ENCODE data around the gene MARS1.
A peak's percentile ranks its signal among the peaks of the same experiment; 100 is the strongest.
"Not testable (repeated sequence)": the region's sequence is repeated elsewhere in the genome, so short reads cannot be mapped to it uniquely, and the experiment has no call there.

MARS1 gene

DNA sequence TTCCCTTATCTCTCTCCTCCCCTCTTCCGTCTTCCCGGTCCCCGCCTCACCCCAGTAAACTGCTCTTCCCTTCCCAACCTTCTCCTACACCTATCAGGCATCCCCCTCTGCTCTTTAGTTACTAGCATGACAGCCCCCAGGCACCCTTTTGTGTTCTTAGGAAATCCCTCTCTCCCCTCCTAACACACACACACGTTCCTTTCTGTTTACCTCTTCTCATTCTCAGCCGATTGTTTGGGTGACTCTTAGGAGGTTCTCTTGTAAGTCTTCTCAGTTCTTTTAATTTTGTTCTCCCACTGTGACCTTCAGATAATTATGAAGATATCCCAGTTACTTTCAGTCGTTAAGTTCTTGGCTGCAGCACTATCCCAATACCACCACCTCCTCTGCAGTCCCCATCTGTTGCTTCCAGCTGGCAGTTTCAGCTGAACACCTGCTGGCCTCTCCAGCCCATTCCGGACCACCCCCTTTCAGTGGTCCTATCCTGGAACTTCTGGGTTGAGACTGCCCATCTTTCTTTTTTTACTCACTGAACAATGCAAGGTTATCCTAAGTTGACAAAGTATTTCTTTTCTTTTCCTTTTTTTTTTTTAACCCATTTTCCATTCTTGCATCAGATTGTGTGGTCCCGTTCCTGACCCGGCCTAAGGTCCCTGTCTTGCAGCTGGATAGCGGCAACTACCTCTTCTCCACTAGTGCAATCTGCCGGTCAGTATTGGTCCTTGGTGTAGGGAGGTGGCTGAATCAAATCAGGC, 711 bp downstream of the MARS1 start:
- peaks cover 40% of the 10 kb centered on the region for H3K36me3 ChIP-seq (ENCODE audit: control insufficient read depth, low read depth, low read length)
- H3K4me3 ChIP-seq (ENCODE audit: low read length): peak overlapping the region; percentile 99
- peak overlapping the region; percentile 94 for H3K27ac ChIP-seq (ENCODE audit: low read length)
- H3K27me3 ChIP-seq (ENCODE audit: control insufficient read depth, insufficient read depth, low read length): no peaks in the 10 kb centered on the region
- H3K9ac ChIP-seq (ENCODE audit: low read length): peak overlapping the region; percentile 99
- H3K9me3 ChIP-seq (ENCODE audit: control insufficient read depth, low read depth, low read length): no peaks in the 10 kb centered on the region
- peaks cover under 1% of the 10 kb centered on the region for H3K4me1 ChIP-seq (ENCODE audit: control insufficient read depth, low read depth, low read length)

DNA sequence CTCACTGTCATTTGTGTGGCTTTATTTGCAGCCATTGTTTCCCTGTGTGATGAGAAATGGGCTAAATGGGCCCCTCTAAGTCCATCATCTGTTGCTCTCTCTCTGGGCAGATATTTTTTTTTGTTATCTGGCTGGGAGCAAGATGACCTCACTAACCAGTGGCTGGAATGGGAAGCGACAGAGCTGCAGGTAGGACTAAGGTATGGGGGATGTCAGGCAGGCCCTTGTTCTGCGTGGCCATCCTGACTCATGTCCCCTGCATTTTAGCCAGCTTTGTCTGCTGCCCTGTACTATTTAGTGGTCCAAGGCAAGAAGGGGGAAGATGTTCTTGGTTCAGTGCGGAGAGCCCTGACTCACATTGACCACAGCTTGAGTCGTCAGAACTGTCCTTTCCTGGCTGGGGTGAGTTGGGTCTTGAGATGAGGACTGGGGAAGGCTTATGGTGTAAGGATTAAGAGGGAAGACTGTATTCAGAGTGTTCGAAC, 1.3 kb downstream of the MARS1 start:
- Histone ChIP-seq H3K9me3 (ENCODE audit: control insufficient read depth, low read depth, low read length) (no peaks in the 10 kb centered on the region), H3K36me3 (ENCODE audit: control insufficient read depth, low read depth, low read length) (peaks cover 42% of the 10 kb centered on the region), H3K9ac (ENCODE audit: low read length) (peak overlapping the region; percentile 99)

DNA sequence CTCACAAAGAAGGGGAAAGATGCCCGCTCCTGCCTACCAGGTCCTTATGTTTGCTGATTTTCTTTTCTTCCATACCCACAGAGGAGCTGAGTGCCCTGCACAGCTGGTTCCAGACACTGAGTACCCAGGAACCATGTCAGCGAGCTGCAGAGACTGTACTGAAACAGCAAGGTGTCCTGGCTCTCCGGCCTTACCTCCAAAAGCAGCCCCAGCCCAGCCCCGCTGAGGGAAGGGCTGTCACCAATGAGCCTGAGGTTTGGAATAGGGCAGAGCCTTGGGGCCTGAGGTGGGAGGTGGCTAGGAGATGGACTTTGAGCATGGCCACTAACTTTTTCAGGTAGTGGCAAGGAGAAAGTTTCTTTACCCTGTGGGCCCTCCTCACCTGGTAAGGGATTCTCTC, 2.3 kb downstream of the MARS1 start:
- peaks cover 42% of the 10 kb centered on the region for H3K36me3 ChIP-seq (ENCODE audit: control insufficient read depth, low read depth, low read length)
- no peaks in the 10 kb centered on the region for H3K4me1 ChIP-seq (ENCODE audit: control insufficient read depth, low read depth, low read length)
- H3K27me3 ChIP-seq (ENCODE audit: control insufficient read depth, insufficient read depth, low read length): no peaks in the 10 kb centered on the region
- H3K4me3 ChIP-seq (ENCODE audit: low read length): no peak overlapping the region
- H3K9ac ChIP-seq (ENCODE audit: low read length): no peak overlapping the region
- no peak overlapping the region for H3K27ac ChIP-seq (ENCODE audit: low read length)
- no peaks in the 10 kb centered on the region for H3K9me3 ChIP-seq (ENCODE audit: control insufficient read depth, low read depth, low read length)

More for the DNA sequence above, 1.3 kb downstream of the MARS1 start:
- Histone ChIP-seq H3K4me3 (ENCODE audit: low read length) (peak overlapping the region; percentile 99), H3K27me3 (ENCODE audit: control insufficient read depth, insufficient read depth, low read length) (no peaks in the 10 kb centered on the region), H3K27ac (ENCODE audit: low read length) (no peak overlapping the region), H3K4me1 (ENCODE audit: control insufficient read depth, low read depth, low read length) (no peaks in the 10 kb centered on the region)

DNA sequence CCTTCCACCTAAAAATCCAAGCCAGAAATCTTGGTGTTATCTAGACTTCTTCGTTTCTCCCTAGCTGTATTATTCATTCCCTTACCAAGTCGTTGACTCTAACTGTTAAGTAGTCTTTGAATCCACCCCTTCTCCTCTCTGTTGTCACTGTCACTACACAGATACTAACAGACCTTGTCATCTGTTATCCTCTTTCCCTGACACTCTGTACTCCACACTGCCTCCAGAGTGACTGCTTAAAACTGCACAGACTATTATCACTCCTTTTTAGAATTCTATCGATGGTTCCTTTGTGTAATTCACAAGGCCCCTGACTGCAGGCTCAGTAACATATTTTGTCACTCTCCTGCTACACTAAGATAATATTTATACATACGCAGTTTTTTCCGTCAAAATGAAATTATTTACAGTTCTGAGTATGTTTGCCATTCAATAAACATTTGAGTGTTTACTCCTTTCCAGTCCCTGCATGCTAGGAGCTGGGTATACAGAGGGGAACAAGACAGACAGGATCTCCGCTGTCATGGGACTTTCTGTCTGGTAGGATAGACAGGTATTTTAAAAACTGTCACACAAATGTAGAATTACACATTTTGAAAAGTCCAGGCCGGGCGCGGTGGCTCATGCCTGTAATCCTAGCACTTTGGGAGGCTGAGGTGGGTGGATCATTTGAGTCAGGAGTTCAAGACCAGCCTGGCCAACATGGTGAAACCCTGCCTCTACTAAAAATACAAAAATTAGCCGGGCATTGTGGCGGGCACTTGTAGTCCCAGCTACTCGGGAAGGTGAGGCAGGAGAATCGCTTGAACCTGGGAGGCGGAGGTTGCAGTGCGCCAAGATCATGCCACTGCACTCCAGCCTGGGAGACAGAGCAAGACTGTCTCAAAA, 3.8 kb downstream of the MARS1 start:
- H3K27me3 ChIP-seq (ENCODE audit: control insufficient read depth, insufficient read depth, low read length): no peaks in the 10 kb centered on the region
- no peak overlapping the region for H3K27ac ChIP-seq (ENCODE audit: low read length)
- no peaks in the 10 kb centered on the region for H3K9me3 ChIP-seq (ENCODE audit: control insufficient read depth, low read depth, low read length)
- H3K9ac ChIP-seq (ENCODE audit: low read length): no peak overlapping the region
- H3K36me3 ChIP-seq (ENCODE audit: control insufficient read depth, low read depth, low read length): peaks cover 43% of the 10 kb centered on the region
- no peaks in the 10 kb centered on the region for H3K4me1 ChIP-seq (ENCODE audit: control insufficient read depth, low read depth, low read length)
- no peak overlapping the region for H3K4me3 ChIP-seq (ENCODE audit: low read length)

DNA sequence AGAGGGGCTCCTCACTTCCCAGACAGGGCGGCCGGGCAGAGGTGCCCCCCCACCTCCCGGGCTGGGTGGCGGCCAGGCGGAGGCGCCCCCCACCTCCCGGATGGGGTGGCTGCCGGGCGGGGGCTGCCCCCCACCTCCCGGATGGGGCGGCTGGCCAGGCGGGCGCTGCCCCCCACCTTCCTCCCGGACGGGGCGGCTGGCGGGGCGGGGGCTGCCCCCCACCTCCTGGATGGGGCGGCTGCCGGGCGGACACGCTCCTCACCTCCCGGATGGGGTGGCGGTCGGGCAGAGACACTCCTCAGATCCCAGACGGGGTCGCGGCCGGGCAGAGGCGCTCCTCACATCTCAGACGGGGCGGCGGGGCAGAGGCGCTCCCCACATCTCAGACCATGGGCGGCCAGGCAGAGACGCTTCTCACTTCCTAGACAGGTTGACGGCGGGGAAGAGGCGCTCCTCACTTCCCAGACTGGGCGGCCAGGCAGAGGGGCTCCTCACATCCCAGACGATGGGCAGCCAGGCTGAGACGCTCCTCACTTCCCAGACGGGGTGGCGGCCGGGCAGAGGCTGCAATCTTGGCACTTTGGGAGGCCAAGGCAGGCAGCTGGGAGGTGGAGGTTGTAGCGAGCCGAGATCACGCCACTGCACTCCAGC, 7.3 kb downstream of the MARS1 start:
- not testable (repeated sequence) for H3K9me3 ChIP-seq (ENCODE audit: control insufficient read depth, low read depth, low read length); H3K9ac ChIP-seq (ENCODE audit: low read length); H3K27me3 ChIP-seq (ENCODE audit: control insufficient read depth, insufficient read depth, low read length); H3K4me3 ChIP-seq (ENCODE audit: low read length); H3K4me1 ChIP-seq (ENCODE audit: control insufficient read depth, low read depth, low read length); H3K27ac ChIP-seq (ENCODE audit: low read length)
- peaks cover 59% of the 10 kb centered on the region for H3K36me3 ChIP-seq (ENCODE audit: control insufficient read depth, low read depth, low read length)

DNA sequence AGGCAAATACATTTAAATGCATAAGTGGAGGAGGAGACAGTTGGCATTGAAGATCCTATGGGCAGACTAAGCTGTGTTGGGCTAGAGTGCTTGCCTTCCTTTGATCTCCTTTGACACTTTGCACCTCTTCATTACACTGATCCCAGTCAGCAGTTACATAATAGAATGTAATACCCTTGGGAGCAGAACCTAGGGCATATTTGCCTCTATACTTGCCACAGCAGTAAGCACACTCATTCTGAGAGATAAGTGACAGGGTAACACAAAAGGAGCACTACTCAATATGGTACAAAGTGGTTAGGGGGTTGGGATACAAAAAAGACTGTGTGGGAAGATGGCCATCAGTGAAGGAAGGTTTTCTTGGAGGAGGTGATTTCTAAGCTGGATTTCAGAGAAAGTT, 9.0 kb downstream of the MARS1 start:
- no peak overlapping the region for H3K4me3 ChIP-seq (ENCODE audit: low read length)
- H3K9ac ChIP-seq (ENCODE audit: low read length): no peak overlapping the region
- no peak overlapping the region for H3K27ac ChIP-seq (ENCODE audit: low read length)
- H3K4me1 ChIP-seq (ENCODE audit: control insufficient read depth, low read depth, low read length): no peaks in the 10 kb centered on the region
- H3K9me3 ChIP-seq (ENCODE audit: control insufficient read depth, low read depth, low read length): no peaks in the 10 kb centered on the region
- H3K27me3 ChIP-seq (ENCODE audit: control insufficient read depth, insufficient read depth, low read length): no peaks in the 10 kb centered on the region
- H3K36me3 ChIP-seq (ENCODE audit: control insufficient read depth, low read depth, low read length): peaks cover 59% of the 10 kb centered on the region

DNA sequence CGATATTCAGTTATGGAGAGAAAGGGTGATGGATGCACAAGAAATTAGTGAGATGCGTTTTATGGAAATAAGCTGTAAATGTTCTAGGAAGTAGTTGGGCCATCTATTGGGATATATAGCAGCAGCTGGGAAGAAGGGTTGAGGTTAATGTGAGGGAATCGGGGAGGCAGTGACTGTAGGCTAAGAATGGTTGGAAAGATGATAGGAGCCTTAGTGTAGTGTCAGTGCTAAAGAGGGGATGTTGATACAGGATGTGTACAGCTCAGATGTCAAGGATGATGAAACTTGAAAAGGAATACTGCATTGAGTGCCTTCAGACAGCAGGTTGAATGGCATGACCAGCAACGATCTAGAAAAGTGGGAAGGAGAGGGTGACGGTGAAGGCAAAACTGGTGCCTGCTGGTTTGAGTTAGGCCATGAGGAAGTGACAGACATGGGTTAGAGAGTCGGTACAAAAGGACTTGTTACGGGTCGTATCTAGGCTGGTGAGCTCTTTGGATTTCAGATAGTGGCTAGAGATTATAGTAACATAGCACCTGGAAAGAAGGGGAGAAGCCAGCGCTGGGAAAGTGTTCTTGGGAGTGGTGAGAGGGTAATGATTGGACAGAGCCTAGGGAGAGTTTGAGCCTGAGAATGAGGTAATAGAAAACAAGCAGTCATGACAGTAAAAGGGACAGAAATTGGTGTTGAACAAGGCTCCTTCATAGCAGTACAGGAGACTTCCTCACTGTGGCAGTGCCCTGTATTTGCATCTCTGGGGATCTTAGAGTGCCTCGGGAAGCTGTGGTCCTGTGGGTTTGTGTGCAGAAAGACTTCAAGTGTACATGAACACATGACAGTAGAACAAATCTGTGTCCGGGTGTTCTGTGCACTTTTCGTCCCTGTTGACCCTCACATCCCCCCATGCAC, 9.6 kb downstream of the MARS1 start:
- Histone ChIP-seq H3K36me3 (ENCODE audit: control insufficient read depth, low read depth, low read length) (peaks cover 61% of the 10 kb centered on the region), H3K9ac (ENCODE audit: low read length) (no peak overlapping the region), H3K4me1 (ENCODE audit: control insufficient read depth, low read depth, low read length) (no peaks in the 10 kb centered on the region), H3K4me3 (ENCODE audit: low read length) (no peak overlapping the region), H3K27ac (ENCODE audit: low read length) (no peak overlapping the region), H3K9me3 (ENCODE audit: control insufficient read depth, low read depth, low read length) (no peaks in the 10 kb centered on the region), H3K27me3 (ENCODE audit: control insufficient read depth, insufficient read depth, low read length) (no peaks in the 10 kb centered on the region)

DNA sequence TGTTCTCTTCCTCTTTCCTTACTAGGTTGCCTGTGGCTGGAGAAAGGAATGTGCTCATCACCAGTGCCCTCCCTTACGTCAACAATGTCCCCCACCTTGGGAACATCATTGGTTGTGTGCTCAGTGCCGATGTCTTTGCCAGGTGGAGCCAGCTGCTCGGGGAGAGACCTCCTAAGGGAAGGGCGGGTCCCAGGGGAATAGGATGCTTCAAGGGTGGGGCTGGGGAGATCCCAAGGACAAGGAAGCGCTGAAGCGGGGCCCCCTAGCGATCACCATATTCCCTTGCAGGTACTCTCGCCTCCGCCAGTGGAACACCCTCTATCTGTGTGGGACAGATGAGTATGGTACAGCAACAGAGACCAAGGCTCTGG, 10.2 kb downstream of the MARS1 start:
- H3K27ac ChIP-seq (ENCODE audit: low read length): no peak overlapping the region
- H3K36me3 ChIP-seq (ENCODE audit: control insufficient read depth, low read depth, low read length): peaks cover 59% of the 10 kb centered on the region
- H3K9me3 ChIP-seq (ENCODE audit: control insufficient read depth, low read depth, low read length): no peaks in the 10 kb centered on the region
- no peaks in the 10 kb centered on the region for H3K4me1 ChIP-seq (ENCODE audit: control insufficient read depth, low read depth, low read length)
- no peak overlapping the region for H3K4me3 ChIP-seq (ENCODE audit: low read length)
- no peaks in the 10 kb centered on the region for H3K27me3 ChIP-seq (ENCODE audit: control insufficient read depth, insufficient read depth, low read length)
- no peak overlapping the region for H3K9ac ChIP-seq (ENCODE audit: low read length)

DNA sequence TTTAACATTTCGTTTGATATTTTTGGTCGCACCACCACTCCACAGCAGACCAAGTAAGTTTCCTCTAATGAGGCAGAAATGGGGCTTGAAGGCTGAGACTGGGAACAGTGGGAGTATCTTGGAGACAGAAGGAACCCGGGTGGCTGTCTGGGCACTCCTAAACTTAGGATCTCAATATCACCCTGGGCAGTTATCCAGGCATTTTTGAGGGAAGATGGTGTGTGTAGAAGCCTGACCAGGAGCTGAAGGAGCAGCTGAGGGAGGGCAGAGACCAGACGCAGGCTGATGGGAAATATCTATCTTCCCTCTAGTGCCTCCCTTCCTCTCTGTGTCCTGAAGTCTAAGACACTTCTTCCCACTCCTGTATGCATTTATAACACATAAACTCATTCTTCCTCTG, 10.7 kb downstream of the MARS1 start:
- H3K9me3 ChIP-seq (ENCODE audit: control insufficient read depth, low read depth, low read length): no peaks in the 10 kb centered on the region
- H3K27me3 ChIP-seq (ENCODE audit: control insufficient read depth, insufficient read depth, low read length): no peaks in the 10 kb centered on the region
- H3K4me1 ChIP-seq (ENCODE audit: control insufficient read depth, low read depth, low read length): no peaks in the 10 kb centered on the region
- no peak overlapping the region for H3K9ac ChIP-seq (ENCODE audit: low read length)
- H3K27ac ChIP-seq (ENCODE audit: low read length): no peak overlapping the region
- peaks cover 61% of the 10 kb centered on the region for H3K36me3 ChIP-seq (ENCODE audit: control insufficient read depth, low read depth, low read length)
- no peak overlapping the region for H3K4me3 ChIP-seq (ENCODE audit: low read length)

DNA sequence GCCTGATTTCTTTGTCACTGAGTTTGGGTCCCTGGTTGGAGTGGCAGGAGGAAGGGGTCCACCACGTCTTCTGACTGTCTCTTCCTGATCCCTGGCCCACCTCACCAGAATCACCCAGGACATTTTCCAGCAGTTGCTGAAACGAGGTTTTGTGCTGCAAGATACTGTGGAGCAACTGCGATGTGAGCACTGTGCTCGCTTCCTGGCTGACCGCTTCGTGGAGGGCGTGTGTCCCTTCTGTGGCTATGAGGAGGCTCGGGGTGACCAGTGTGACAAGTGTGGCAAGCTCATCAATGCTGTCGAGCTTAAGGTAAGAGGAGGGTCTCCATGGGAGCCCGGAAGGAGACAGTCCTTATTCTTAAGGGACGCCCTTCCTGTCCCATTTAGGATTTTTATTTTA, 12.3 kb downstream of the MARS1 start:
- Histone ChIP-seq H3K36me3 (ENCODE audit: control insufficient read depth, low read depth, low read length) (peaks cover 75% of the 10 kb centered on the region), H3K9ac (ENCODE audit: low read length) (no peak overlapping the region), H3K4me3 (ENCODE audit: low read length) (no peak overlapping the region), H3K9me3 (ENCODE audit: control insufficient read depth, low read depth, low read length) (no peaks in the 10 kb centered on the region), H3K27ac (ENCODE audit: low read length) (no peak overlapping the region), H3K27me3 (ENCODE audit: control insufficient read depth, insufficient read depth, low read length) (no peaks in the 10 kb centered on the region), H3K4me1 (ENCODE audit: control insufficient read depth, low read depth, low read length) (no peaks in the 10 kb centered on the region)
